Karpas-422 (cell line): ENCODE measurements around the gene TRAF3. TPM values are rescaled to one million over a fixed set of nuclear protein-coding genes. Genes with fewer than 3 reads are reported as not detected.
"Not testable (repeated sequence)": the region's sequence is repeated elsewhere in the genome, so short reads cannot be mapped to it uniquely, and the experiment has no call there.

Experiments
- DNase-seq: peaks from one replicate; pipeline ENCODE4 v3.0.0-alpha.2; 2015
- H2AFZ ChIP-seq: fragments of 200-600 bp; sonication (generic); 2 replicates; pipeline ENCODE4 v1.6.1; 2014; ENCODE audit warnings: antibody characterized with exemption, low read length, mixed read lengths
- H3K27ac ChIP-seq: fragments of 200-600 bp; sonication (generic); 2 replicates; pipeline ENCODE4 v1.5.1; 2014; ENCODE audit warnings: mild to moderate bottlenecking, low read length, moderate library complexity
- H3K27me3 ChIP-seq: fragments of 200-600 bp; sonication (generic); 2 replicates; pipeline ENCODE4 v1.6.1; 2014; ENCODE audit warnings: low read length, mixed read lengths
- H3K36me3 ChIP-seq: fragments of 200-600 bp; sonication (generic); 2 replicates; pipeline ENCODE4 v1.6.1; 2014; ENCODE audit warnings: low read length, mixed read lengths; ENCODE audit not compliant: insufficient read depth
- H3K4me1 ChIP-seq: fragments of 200-600 bp; sonication (generic); 2 replicates; pipeline ENCODE4 v1.6.1; 2014; ENCODE audit warnings: mild to moderate bottlenecking, low read length, mixed read lengths
- H3K4me2 ChIP-seq: fragments of 200-600 bp; sonication (generic); 2 replicates; pipeline ENCODE4 v1.6.1; 2014; ENCODE audit warnings: low read length, low read depth, mild to moderate bottlenecking; ENCODE audit not compliant: poor library complexity, severe bottlenecking
- H3K4me3 ChIP-seq: fragments of 200-600 bp; sonication (generic); 2 replicates; pipeline ENCODE4 v1.5.1; 2014; ENCODE audit warnings: mild to moderate bottlenecking, antibody characterized with exemption, low read length, mixed read lengths
- H3K79me2 ChIP-seq: fragments of 200-600 bp; sonication (generic); 2 replicates; pipeline ENCODE4 v1.6.1; 2014; ENCODE audit warnings: mild to moderate bottlenecking, low read length, mixed read lengths
- H3K9ac ChIP-seq: fragments of 200-600 bp; sonication (generic); 2 replicates; pipeline ENCODE4 v1.6.0; 2014; ENCODE audit warnings: low read length
- H3K9me2 ChIP-seq: fragments of 200-600 bp; sonication (generic), shearing (Covaris generic); replicated peaks from 2 replicates; pipeline ENCODE4 v1.6.0; 2014; ENCODE audit warnings: mild to moderate bottlenecking, low read length, moderate library complexity; ENCODE audit not compliant: insufficient read depth
- H3K9me3 ChIP-seq: fragments of 300-700, 200-600 bp; sonication (generic); 2 replicates; pipeline ENCODE4 v1.6.1; 2014; ENCODE audit warnings: low read length, mixed read lengths
- H4K20me1 ChIP-seq: fragments of 200-600 bp; sonication (generic); 2 replicates; pipeline ENCODE4 v1.6.1; 2014; ENCODE audit warnings: mild to moderate bottlenecking, antibody characterized with exemption, low read length, low read depth; ENCODE audit not compliant: insufficient read depth
- total RNA-seq: library from RNA; depleted of rRNA; stranded (reverse); fragments of >200 nt; shearing (Covaris generic); gene quantifications from 2 replicates; pipeline ENCODE4 v1.2.3, GENCODE V29; 2014; ENCODE audit warnings: low replicate concordance

Gene TRAF3
- total RNA-seq, 1 experiment from 2014 or later = 79.1 TPM

GRCh38 chr14:102853648-102854047 lies 76.4 kb downstream of the TRAF3 start:
- Histone ChIP-seq H3K9me3 (no peaks in the 10 kb centered on the region), H2AFZ (no peak overlapping the region), H3K4me2 (no peak overlapping the region), H3K4me3 (no peak overlapping the region), H3K9me2 (no peaks in the 10 kb centered on the region), H3K4me1 (peaks cover 3% of the 10 kb centered on the region; the same call in 1 of the 2 replicates), H4K20me1 (peaks cover 4% of the 10 kb centered on the region; the same call in 1 of the 2 replicates), H3K27ac (no peak overlapping the region), H3K9ac (no peak overlapping the region), H3K79me2 (peaks cover 97% of the 10 kb centered on the region), H3K36me3 (peaks cover 60% of the 10 kb centered on the region), H3K27me3 (no peaks in the 10 kb centered on the region)
- DNase-seq = no peak

GRCh38 chr14:102854091-102854703 lies 76.9 kb downstream of the TRAF3 start:
- Histone ChIP-seq H4K20me1 (peaks cover 4% of the 10 kb centered on the region; the same call in 1 of the 2 replicates), H3K36me3 (peaks cover 60% of the 10 kb centered on the region), H2AFZ (no peak overlapping the region), H3K4me2 (no peak overlapping the region), H3K9me3 (no peaks in the 10 kb centered on the region), H3K9ac (no peak overlapping the region), H3K79me2 (peaks cover 97% of the 10 kb centered on the region), H3K9me2 (no peaks in the 10 kb centered on the region), H3K27ac (no peak overlapping the region), H3K4me3 (no peak overlapping the region), H3K4me1 (peaks cover under 1% of the 10 kb centered on the region; the same call in 1 of the 2 replicates), H3K27me3 (no peaks in the 10 kb centered on the region)
- no peak for DNase-seq

- H4K20me1 ChIP-seq = no peaks in the 10 kb centered on the region
- H3K79me2 ChIP-seq = peaks cover 97% of the 10 kb centered on the region
- peaks cover 66% of the 10 kb centered on the region for H3K36me3 ChIP-seq
These were observed 78.9 kb downstream of the TRAF3 start for GRCh38 chr14:102856179-102856578.

GRCh38 chr14:102857444-102857843 lies 80.2 kb downstream of the TRAF3 start:
- Histone ChIP-seq H3K79me2 (peaks cover 98% of the 10 kb centered on the region), H3K36me3 (peaks cover 73% of the 10 kb centered on the region), H3K4me2 (no peak overlapping the region), H2AFZ (no peak overlapping the region), H3K9me2 (no peaks in the 10 kb centered on the region), H3K9ac (no peak overlapping the region), H3K9me3 (no peaks in the 10 kb centered on the region), H3K4me1 (no peaks in the 10 kb centered on the region), H4K20me1 (no peaks in the 10 kb centered on the region; the same call in 1 of the 2 replicates), H3K27me3 (no peaks in the 10 kb centered on the region), H3K27ac (no peak overlapping the region), H3K4me3 (no peak overlapping the region)
- no peak for DNase-seq

More at GRCh38 chr14:102856179-102856578, 78.9 kb downstream of the TRAF3 start:
- DNase-seq = no peak
- Histone ChIP-seq H2AFZ (no peak overlapping the region), H3K4me1 (no peaks in the 10 kb centered on the region), H3K4me2 (no peak overlapping the region), H3K27ac (no peak overlapping the region), H3K9ac (no peak overlapping the region), H3K9me3 (no peaks in the 10 kb centered on the region), H3K4me3 (no peak overlapping the region), H3K9me2 (no peaks in the 10 kb centered on the region), H3K27me3 (no peaks in the 10 kb centered on the region)

- H3K4me3 ChIP-seq = no peak overlapping the region
- no peaks in the 10 kb centered on the region for H3K4me1 ChIP-seq
- H3K36me3 ChIP-seq = peaks cover 78% of the 10 kb centered on the region
- H3K79me2 ChIP-seq = peaks cover 99% of the 10 kb centered on the region
- no peaks in the 10 kb centered on the region for H3K9me3 ChIP-seq
- no peak overlapping the region for H3K9ac ChIP-seq
- no peak for DNase-seq
- no peak overlapping the region for H2AFZ ChIP-seq
- H3K9me2 ChIP-seq = no peaks in the 10 kb centered on the region
- peaks cover 8% of the 10 kb centered on the region; the same call in 1 of the 2 replicates for H4K20me1 ChIP-seq
- no peak overlapping the region for H3K27ac ChIP-seq
- H3K27me3 ChIP-seq = no peaks in the 10 kb centered on the region
- H3K4me2 ChIP-seq = no peak overlapping the region
These were observed 82.7 kb downstream of the TRAF3 start for GRCh38 chr14:102859911-102860310.

GRCh38 chr14:102862154-102862773 lies 85.0 kb downstream of the TRAF3 start:
- Histone ChIP-seq H4K20me1 (peaks cover 14% of the 10 kb centered on the region; the same call in 1 of the 2 replicates), H3K79me2 (peaks cover 98% of the 10 kb centered on the region), H3K27ac (no peak overlapping the region), H3K4me2 (no peak overlapping the region), H2AFZ (no peak overlapping the region), H3K9me3 (no peaks in the 10 kb centered on the region), H3K27me3 (no peaks in the 10 kb centered on the region), H3K9ac (no peak overlapping the region), H3K9me2 (no peaks in the 10 kb centered on the region), H3K4me3 (no peak overlapping the region), H3K36me3 (peaks cover 71% of the 10 kb centered on the region), H3K4me1 (no peaks in the 10 kb centered on the region)
- no peak for DNase-seq

- DNase-seq = no peak
- H3K9ac ChIP-seq = no peak overlapping the region
- no peak overlapping the region for H2AFZ ChIP-seq
- no peak overlapping the region for H3K4me3 ChIP-seq
- H3K27ac ChIP-seq = no peak overlapping the region
- H3K9me2 ChIP-seq = no peaks in the 10 kb centered on the region
- no peaks in the 10 kb centered on the region for H3K4me1 ChIP-seq
- no peaks in the 10 kb centered on the region for H3K27me3 ChIP-seq
- H3K9me3 ChIP-seq = no peaks in the 10 kb centered on the region
- H4K20me1 ChIP-seq = peaks cover 24% of the 10 kb centered on the region; the same call in 1 of the 2 replicates
- peaks cover 64% of the 10 kb centered on the region for H3K36me3 ChIP-seq
- peaks cover 98% of the 10 kb centered on the region for H3K79me2 ChIP-seq
- H3K4me2 ChIP-seq = no peak overlapping the region
These were observed 86.1 kb downstream of the TRAF3 start for GRCh38 chr14:102863381-102863780.

- H3K79me2 ChIP-seq = peaks cover 93% of the 10 kb centered on the region
- not testable (repeated sequence) for H3K9ac ChIP-seq, H3K27me3 ChIP-seq, H3K9me3 ChIP-seq, H3K9me2 ChIP-seq, H3K4me3 ChIP-seq, DNase-seq, H3K4me1 ChIP-seq, H3K27ac ChIP-seq, H2AFZ ChIP-seq, H3K4me2 ChIP-seq
- H3K36me3 ChIP-seq = peaks cover 61% of the 10 kb centered on the region
- H4K20me1 ChIP-seq = peaks cover 31% of the 10 kb centered on the region; the same call in 1 of the 2 replicates
These were observed 88.7 kb downstream of the TRAF3 start for GRCh38 chr14:102865916-102866315.
